Stromal cell of bone marrow (primary cell): ENCODE results near the gene HTR4.
"Not testable (repeated sequence)": the region's sequence is repeated elsewhere in the genome, so short reads cannot be mapped to it uniquely, and the experiment has no call there.

Experiments used
- DNase-seq: peaks from one replicate; pipeline ENCODE4 v3.0.0-alpha.2; 2012; ENCODE audit warnings: low read depth

HTR4 gene, protein sequence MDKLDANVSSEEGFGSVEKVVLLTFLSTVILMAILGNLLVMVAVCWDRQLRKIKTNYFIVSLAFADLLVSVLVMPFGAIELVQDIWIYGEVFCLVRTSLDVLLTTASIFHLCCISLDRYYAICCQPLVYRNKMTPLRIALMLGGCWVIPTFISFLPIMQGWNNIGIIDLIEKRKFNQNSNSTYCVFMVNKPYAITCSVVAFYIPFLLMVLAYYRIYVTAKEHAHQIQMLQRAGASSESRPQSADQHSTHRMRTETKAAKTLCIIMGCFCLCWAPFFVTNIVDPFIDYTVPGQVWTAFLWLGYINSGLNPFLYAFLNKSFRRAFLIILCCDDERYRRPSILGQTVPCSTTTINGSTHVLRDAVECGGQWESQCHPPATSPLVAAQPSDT

DNA sequence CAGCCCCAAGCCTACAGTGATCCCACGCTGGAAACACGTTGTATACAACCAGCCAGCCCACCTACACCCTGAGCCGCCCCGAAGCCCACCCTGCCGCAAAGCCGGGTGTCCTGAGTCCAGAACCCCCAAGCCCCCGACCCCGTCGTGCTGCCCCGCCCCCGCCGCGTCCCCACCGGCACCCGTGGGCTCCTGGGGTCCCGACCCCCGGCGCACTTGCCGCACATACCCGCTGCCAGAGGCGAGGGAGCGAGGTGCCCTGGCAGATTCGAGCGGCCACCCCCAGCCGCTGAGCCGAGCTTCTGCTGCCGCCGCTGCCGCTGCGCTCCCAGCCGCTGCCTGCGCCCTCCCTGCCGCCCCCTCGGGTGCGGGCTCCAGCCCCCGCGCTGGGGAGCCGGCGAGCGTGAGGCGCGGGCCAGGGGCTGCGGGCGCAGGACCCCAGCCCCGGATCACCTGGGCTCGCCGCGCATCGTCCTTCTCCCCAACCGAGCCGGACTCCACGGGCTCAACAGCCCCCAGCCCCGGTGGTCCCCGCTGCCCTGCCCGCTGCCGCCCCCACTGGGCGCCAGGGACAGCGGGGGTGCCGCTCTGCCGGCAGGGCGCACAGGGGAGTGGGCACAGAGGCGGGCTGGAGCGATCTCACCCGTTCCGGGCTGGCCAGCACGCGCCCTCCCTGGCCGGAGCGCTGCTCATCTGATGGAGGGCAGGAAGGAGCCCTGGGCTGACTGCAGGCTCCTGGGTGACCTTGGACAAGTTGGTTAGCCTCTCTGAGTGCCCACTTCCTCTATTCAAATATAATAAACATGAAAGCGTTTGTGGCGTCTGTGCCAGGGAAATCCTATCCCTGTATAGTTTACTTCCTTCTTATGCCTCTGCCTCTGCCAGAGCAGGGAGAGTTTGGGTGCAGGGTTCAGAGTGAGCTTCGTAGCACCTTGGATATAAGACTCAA lies at the start of gene HTR4:
Gene HTR4, minus strand, starts transcription at position 692 of the 946 bp plus-strand sequence. CDS start 17,513 bp downstream, outside the sequence.
- no peak for DNase-seq

DNA sequence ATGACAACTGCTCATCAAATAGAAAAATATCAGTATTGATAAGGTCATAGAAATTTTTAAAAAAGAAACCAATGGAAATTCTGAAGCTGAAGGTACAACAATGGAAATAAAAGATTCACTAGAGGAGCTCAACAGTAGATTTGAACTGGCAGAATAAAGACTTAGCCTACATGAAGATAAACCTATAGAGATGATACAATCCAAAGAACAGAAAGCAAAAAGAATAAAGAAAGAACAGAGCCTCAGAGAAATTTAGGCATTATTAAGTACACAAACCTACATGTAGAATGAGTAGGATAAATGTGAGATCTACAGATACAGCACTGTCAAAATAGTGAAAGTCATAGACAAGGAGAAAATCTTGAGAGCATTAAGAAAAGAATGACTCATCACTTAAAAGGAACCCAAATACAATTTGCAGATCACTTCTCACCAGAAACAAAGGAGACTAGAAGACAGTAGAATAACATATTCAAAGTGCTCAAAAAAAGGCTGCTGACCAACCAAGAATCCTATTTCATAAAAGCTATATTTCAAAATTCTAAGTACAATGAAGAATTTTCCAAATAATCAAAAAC lies 47.8 kb upstream of the HTR4 start:
- DNase-seq: no peak

DNA sequence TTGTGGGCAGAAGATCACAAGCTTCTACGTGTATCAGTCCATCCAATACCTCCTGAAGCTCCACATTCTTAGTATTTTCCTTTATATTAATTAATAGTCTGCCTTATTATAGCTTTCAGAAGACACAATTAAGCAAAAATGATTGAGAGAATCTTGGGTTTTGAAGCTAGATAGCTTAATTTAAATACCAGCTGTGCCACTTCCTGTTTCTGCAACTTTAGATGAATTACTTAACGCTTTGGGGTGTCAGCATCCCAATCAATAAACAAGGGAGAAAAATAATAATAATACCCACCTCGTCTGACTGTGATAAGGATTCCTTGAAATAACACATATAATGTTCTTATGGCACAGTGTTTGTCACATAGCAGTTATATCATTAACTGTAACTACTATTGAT lies 44.7 kb upstream of the HTR4 start:
- no peak for DNase-seq

DNA sequence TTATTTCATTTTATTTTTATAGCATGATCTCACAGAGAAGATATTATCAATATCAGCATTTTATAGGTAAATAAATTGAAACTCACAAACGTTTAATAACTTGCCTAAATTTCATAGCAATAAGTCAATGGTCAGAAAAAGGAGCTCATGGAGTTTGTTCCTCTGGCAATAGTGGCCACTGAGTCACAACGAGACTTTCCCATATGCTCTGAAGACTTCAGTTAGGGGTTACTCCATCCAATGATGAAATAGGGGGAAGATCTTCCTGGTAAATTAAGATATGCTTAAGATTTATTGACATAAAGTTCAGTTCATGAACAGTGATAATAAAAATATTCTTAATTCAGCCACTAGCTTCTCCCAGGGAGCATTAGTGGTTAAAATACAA lies 43.5 kb upstream of the HTR4 start:
- no peak for DNase-seq

DNA sequence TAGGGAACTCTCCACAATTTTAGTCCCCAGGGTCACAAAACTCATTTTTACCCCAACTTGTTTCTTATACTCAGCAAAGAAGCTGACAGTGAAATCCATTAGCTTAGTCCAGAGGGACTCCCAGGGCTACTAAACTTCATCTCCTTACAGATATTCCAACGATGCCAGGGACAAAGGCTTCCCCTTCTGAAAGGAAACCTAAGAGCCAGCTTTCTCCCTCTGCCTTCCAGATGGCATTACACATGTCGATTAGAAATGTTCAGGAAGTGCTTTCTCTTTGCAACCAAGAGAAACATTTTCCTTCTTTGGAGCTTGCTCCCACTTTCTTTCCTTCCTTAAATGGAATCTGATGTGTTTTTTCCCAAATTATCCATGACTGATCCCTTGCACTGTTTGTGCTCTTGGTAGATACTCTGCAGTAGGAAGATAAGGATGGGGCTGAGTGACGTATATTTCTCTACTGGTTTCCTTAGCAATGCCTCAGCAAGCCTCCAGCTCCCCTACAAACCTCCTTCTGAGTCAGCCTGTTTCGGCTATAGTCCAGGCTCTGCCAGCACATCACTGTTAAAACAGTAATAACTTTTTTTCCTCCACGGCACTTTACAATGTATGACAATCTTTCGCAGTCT lies 43.0 kb upstream of the HTR4 start:
- peak; percentile 78 for DNase-seq

DNA sequence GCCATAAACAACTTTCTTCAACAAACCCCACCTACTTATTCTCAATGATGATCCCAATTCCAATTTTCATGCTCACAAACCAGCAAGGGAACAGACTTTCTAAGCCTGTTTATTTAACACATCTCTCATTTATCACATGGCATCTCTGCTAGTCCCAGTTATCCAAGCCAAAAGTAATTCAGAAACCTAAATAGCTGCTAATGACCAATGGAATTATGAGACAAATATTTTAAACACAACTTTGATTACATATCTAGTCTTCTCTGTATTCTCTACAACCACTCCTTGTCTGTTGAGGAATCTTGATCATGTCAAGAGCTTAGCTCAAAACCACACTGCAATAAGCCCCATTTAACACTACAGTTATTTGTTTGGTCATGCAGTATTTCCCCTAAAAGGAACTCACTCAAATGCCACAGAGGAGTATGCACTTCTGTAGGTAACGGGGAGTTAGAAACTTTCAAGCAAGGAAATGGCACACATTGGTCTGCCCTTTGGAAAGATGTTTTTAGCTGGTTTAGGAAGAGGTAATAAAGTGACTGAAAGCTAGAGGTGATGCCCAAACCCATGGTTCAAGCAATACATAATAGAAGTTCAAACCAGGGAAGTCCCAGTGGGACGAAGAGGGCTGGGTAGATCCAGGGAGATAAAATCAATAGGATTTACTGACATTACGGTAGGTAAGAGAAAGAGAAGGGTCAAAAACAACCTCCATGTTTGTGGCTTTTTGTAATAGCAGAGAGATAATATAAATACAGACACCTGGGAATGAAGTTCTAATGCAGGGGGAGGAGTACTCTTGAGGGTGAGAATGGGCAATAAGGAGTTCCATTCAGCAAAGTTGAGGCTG lies 42.1 kb upstream of the HTR4 start:
- DNase-seq: no peak

DNA sequence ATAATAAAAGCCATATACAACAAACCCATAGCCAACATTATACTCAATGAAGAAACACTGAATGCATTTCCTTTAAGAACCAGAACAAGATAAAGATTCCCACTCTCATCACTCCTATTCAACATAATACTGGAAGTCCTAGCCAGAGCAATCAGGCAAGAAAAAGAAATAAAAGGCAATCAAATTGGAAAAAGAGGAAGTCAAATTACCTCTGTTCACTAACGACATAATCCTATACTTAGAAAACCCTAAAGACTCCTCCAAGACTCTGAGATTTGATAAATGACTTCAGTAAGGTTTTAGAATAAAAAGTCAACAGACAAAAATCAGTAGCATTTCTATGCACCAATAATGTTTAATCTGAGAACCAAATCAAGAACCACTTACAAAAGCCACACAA lies 36.6 kb upstream of the HTR4 start:
- DNase-seq: no peak

DNA sequence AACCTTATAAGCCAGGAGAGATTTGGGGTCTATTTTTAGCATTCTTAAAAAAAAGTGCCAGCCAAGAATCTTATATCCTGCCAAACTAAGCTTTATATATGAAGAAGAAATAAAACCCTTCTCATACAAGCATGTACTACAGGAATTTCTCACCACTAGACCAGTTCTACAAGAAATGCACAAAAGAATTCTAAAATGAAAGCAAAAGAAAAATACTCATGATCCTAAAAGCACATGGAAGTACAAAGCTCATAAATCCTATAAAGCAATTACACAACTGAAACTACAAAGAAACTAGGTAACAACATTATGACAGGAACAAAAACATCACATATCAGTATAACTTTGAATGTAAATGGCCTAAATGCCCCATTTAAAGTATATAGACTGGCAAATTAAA lies 34.5 kb upstream of the HTR4 start:
- DNase-seq: no peak

DNA sequence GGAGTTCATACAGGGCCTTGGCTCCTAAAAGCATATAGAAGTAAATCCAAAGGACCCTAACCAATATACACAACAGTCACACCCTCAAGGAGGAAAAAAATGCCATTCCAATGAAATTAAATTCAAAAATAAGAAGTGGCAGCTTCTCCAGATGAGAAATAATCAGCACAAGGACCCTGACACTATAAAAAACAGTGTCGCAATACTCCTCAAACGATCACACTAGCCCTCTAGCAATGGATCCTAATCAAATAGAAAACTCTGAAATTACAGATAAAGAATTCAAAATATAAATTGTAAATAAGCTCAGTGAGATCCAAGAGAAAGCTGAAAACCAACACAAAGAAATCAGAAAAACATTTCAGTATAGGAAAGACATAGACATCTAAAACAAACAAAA lies 33.5 kb upstream of the HTR4 start:
- DNase-seq: no peak

DNA sequence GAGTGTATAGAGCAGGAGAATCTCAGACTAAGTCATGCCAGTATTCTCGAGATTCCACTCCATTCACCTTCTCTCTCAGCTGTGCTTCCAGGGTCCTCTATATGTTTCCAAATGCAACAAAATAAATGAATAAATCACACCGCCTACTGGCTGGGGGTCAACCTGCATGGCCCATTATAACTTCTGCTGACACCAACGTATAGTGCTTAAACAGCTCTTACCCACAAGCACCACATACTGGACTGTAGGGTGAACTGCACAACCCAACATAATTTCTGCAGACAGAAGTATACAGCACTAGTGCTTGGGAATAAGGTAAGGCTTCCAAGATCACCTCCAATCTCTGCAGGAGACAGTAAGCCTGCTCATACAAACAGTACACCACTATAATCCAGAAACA lies 33.1 kb upstream of the HTR4 start:
- DNase-seq: no peak

DNA sequence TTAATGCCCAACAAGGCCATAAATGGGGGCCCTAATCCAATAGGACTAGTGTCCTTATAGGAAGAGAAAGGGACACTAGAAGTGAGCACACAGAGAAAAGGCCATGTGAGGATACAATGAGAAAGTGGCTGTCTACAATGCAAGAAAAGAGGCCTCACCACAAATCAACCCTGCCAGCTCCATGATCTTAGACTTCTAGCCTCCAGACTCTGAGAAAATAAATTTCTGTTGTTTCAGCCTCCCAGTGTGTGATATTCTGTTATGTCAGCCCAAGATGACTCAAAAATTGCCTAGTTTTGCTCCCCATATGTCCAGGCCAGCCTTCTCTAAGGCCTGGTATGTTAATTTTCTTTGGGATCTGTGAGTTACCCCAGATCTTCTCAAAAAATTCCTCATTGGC lies 32.3 kb upstream of the HTR4 start:
- peak; percentile 25 for DNase-seq

DNA sequence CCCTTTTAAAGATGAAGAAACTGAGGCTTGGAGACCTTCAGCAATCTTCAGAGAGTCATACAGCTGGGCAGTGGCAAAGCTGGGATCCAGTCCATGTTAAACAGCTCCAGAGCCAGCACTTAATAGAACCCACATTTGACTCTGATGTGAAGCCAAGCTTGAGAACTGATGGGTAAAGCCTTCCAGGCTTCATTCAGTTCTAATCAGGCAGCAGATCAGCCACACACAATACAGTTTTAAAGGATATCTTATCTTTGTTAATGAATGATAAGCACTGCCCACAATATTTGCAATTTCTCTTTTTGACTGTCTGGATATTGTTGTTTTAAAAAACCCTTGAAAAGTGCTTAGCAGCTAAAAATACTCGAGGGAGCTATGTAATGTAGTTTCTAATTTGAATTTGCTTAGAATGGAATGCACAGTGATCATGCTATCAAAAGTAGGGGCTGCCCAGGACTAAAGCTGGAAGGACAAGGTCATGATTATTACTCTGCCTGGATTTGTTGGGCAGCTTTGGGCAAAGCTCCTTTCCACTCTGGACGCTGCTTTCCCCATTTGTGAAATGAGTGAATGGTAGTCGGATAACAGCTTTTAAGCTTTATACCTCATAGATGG lies 31.3 kb upstream of the HTR4 start:
- DNase-seq: peak; percentile 28

DNA sequence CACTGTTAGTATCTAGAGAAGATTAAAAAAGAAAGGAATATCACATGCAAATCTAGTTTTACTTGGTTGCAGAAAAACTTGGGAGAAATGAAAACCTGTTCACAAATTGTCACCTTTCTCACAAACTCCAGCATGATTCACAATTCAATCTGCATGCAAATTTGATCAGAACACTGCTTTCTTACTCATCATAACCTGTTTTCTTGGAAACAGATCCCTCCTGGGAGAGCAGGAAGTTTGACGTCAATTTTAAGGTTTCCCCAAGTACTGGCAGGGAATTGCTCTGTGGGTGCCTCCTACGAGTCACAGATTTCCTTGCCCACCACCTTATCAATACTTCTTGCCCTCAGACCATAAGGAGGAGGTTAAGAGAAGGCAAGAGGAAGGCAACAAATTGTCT lies 30.2 kb upstream of the HTR4 start:
- DNase-seq: no peak

DNA sequence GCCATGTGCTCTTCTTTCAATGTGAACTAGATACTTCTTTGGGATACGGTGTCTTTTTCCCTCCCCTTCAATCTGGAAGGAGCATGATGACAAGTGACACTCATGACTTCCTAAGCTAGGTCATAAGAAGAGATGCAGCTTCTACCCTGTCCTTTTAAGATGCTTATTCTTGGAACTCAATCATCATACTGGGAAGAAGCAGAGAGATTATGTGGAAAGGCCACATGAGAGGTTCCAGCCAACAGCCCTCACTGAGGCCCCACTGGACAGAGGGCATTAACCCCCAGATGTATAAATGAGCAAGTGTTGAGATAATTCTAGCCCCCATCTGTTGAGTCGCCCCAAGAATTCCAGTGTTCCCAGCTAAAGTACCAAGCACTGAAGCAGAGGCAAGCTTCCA lies 29.3 kb upstream of the HTR4 start:
- DNase-seq: no peak

DNA sequence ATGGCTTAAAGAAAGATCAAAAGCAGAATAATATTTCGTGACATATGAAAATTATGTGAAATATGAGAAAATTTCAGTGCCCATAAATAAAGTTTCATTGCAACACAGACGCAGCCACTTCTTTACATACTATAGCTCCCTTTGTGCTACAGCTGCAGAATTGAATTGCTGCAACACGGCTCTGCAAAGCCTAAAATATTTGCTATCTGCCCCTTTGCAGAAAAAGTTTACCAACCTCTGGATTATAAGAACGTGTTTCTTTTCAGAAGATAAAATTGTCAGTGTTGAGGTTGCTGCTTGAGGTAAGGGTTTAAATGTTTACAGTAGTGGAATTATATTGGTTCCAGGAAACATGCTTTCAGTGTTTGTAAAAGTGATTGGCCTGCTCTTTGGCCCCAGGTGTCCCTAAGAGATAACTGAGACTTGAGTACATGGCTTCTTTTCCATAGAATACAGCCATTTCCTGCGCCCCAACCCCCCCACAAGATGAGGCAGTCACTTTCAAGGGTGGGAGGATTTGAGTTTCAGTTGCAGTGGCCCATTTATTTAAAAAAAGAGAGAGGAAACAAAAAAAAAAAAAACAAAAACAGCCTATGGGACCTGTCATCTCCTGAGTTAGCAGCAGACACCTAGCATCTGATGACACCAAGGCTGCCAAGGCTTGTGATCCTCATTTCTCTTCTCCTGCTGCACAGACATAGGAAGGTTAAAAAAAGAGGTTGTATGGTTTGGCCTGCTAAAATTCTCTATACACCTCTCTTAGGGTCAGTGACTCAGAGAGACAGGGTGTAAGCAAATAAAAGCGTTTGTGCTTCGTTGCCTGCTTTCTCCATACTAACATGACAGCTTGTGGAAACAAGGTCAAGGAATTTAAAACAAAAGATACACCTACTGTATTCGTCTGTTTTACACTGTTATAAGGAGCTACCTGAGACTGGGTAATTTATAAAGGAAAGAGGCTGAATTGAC lies 28.0 kb upstream of the HTR4 start:
- DNase-seq: no peak

DNA sequence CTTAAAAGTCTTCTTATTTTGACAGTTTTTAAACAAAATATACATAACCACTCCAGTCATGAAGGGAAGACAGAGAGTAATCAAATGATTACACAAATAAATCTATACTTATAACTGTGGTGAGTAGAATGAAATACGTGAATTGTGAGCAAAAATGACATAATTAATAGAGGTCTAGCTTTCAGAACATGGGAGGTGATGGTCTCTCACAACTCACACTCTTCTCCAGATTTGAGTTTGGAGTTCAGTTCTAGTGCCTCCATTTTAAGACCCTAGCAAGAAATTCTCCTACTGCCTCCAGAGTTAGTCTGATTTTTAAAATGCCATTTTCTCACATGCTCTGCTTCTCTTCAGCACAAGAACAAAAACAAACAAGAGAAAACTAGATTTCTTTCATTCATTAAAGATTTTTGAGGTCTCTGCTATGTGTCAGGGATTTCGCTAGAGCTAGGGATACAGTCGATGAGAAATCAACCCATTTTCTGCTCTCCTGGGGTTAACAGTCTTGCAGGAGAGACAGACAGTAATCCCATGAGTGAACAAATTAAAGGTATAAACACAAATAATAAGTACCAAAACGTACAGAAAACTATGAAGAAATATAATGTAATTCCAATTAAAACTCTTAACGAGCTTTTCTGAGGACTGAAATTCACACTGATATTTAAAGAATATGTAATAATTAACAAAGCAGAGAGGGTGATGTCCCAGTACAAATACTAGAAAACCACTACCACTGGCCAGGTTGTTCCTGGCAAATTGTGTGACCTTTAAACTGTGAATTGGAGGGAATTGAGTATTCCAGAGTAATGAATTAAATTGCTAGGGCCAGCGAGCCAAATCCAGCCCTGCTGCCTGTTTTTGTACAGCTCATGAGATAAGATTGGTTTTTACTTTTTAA lies 27.1 kb upstream of the HTR4 start:
- DNase-seq: no peak

DNA sequence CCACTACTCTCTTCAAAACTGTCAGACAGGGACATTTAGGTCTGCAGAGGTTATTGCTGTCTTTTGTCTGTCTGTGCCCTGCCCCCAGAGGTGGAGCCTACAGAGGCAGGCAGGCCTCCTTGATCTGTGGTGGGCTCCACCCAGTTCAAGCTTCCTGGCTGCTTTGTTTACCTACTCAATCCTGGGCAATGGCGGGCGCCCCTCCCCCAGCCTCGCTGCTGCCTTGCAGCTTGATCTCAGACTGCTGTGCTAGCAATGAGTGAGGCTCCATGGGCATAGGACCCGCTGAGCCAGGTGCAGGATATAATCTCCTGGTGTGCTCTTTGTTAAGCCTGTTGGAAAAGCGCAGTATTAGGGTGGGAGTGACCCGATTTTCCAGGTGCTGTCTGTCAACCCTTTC lies 19.4 kb upstream of the HTR4 start:
- DNase-seq: not testable (repeated sequence)

DNA sequence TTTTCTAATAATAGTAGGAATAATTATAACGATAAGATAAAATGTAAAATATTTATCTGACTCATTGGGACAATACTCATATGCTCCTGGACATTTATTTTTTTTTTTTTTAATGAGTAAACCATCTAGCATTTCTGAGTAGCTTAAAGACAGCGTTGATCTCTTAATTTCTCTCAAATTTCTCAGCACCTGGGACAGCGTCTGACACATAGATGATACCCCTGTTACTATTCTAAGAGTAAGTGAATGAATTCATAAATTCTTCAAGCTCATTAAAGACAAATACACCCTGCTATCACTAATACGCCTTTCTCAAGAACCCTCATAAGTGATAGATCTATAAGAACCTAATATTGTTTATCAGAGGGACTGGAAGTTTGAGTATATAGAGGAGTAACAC lies 12.0 kb upstream of the HTR4 start:
- DNase-seq: no peak

DNA sequence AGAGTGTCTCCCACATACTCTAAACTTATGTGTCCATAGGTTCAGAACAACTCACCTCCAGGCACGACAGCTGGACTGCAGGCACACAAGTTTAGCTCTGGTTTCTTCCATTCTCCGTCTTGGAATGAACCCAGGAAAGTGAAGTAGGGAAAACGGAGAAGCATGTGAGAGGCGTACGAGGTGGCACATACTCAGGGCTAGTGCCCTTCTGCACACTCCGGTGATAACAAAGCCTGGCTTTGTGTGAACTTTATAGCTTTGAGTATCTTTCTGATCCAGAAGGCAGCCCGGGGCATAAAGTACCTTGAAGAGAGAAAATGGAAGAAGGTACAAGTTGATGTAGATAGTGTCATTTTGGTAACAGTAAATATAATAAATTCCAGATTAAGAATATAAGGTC lies 11.1 kb upstream of the HTR4 start:
- DNase-seq: no peak
